IPS-20b (cell line): Measurements from ENCODE around the gene KCTD12.

Experiments used
- H3K27ac ChIP-seq: one replicate; pipeline ENCODE4 v1.5.1; 2013; ENCODE audit warnings: low read length
- H3K27me3 ChIP-seq: 2 replicates; pipeline ENCODE4 v1.6.1; 2013; ENCODE audit warnings: mild to moderate bottlenecking, low read length, inconsistent platforms; ENCODE audit not compliant: insufficient read depth
- H3K36me3 ChIP-seq: 2 replicates; pipeline ENCODE4 v1.6.1; 2013; ENCODE audit warnings: low read depth, mild to moderate bottlenecking, inconsistent platforms, low read length, moderate library complexity; ENCODE audit not compliant: insufficient read depth
- H3K4me1 ChIP-seq: 2 replicates; pipeline ENCODE4 v1.6.1; 2013; ENCODE audit warnings: mild to moderate bottlenecking, control low read depth, inconsistent platforms, low read length, moderate library complexity; ENCODE audit not compliant: insufficient read depth
- H3K4me3 ChIP-seq: 2 replicates; pipeline ENCODE4 v1.5.1; 2013; ENCODE audit warnings: mild to moderate bottlenecking, low read length, inconsistent platforms
- H3K9ac ChIP-seq: 2 replicates; pipeline ENCODE4 v1.6.1; 2013; ENCODE audit warnings: low read depth, mild to moderate bottlenecking, inconsistent platforms, low read length, moderate library complexity
- H3K9me3 ChIP-seq: 2 replicates; pipeline ENCODE4 v1.6.1; 2013; ENCODE audit warnings: mild to moderate bottlenecking, low read depth, low read length, inconsistent platforms; ENCODE audit not compliant: insufficient read depth

The KCTD12 gene

DNA sequence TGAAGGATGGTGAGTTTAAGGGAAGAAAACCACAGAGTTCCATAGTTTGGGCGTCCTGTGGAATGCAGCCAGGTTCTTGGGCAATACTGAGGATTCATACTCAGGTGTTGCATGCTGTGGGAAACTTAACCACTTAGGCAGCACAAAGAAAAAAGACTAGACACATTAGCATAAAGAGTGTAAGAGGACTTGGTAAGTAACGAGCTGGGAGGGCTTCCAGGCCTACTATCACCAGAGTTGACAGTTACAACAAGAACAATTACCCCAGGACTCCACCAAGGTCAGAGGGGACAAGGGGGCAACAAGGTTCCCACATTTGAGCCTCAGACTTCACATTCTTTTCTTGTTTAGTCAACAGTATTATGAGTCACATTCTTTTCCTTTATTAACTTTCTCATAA, 33.2 kb downstream of the KCTD12 start:
- Histone ChIP-seq H3K4me3 (no peak overlapping the region), H3K36me3 (no peaks in the 10 kb centered on the region), H3K27me3 (no peaks in the 10 kb centered on the region), H3K9ac (no peak overlapping the region), H3K27ac (no peak overlapping the region), H3K9me3 (no peaks in the 10 kb centered on the region), H3K4me1 (no peaks in the 10 kb centered on the region)

DNA sequence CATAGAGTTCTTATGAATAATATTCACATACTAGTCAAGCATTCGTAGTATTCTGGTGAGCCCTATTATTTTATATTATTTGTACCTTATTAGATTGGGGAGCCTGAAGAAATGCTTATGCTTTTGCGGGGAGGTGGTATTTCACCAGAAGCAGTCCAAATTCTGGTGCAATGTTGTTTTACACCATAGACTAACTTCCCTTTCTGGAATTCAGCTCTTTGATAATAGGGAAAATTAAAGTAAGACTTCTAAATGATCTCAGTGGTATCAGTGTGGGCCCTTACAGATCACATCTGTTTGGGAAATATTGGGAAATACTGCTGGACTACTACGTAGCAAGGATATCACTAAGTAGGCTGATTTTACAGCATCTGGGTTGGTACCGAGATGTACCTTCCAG, 34.2 kb downstream of the KCTD12 start:
- Histone ChIP-seq H3K36me3 (no peaks in the 10 kb centered on the region), H3K9ac (no peak overlapping the region), H3K27ac (no peak overlapping the region), H3K4me1 (no peaks in the 10 kb centered on the region), H3K4me3 (no peak overlapping the region), H3K9me3 (no peaks in the 10 kb centered on the region), H3K27me3 (no peaks in the 10 kb centered on the region)

DNA sequence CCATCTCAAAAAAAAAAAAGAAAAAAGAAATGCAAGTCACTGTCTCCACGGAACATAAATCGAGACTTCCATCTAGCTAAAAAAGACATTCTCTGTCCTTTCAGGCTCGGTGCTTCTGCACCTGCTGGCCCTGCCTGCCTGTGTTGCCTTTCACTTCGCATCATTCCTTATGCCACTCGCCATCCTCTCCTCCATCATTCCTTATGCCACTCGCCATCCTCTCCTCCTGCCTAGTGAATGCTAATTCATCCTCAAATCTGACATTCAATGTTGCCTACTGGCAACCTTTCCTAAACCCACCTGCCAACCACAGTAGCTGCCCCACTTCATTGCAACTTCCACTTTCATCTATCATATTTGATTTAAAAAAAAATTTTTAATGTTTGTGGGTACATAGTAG, 36.7 kb downstream of the KCTD12 start:
- H3K27ac ChIP-seq, result no peak overlapping the region

DNA sequence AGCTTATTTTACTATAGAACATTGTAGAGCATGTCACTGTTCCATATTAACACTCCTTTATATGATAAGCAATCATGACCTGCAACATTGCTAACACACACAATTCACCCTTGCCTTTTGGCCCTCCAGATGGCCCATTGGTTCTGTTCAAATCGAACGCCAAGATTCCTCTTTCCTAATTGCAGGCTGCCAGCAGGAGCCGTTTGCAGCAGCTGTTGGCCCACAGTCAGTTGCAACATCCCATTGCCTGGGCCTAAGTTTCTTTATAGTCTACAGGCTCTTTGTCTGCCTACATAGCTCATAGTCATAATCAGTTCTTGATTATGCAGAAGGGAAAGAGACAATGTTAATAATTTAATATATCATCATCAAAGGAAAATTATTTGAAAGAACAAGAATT, 37.6 kb downstream of the KCTD12 start:
- Histone ChIP-seq H3K36me3 (no peaks in the 10 kb centered on the region), H3K4me1 (no peaks in the 10 kb centered on the region), H3K9me3 (no peaks in the 10 kb centered on the region), H3K27me3 (no peaks in the 10 kb centered on the region), H3K27ac (no peak overlapping the region), H3K9ac (no peak overlapping the region), H3K4me3 (no peak overlapping the region)

More for the DNA sequence above, 36.7 kb downstream of the KCTD12 start:
- H3K4me1 ChIP-seq, result no peaks in the 10 kb centered on the region
- H3K9me3 ChIP-seq, result no peaks in the 10 kb centered on the region
- no peak overlapping the region for H3K4me3 ChIP-seq
- H3K9ac ChIP-seq, result no peak overlapping the region
- no peaks in the 10 kb centered on the region for H3K27me3 ChIP-seq
- H3K36me3 ChIP-seq, result no peaks in the 10 kb centered on the region

DNA sequence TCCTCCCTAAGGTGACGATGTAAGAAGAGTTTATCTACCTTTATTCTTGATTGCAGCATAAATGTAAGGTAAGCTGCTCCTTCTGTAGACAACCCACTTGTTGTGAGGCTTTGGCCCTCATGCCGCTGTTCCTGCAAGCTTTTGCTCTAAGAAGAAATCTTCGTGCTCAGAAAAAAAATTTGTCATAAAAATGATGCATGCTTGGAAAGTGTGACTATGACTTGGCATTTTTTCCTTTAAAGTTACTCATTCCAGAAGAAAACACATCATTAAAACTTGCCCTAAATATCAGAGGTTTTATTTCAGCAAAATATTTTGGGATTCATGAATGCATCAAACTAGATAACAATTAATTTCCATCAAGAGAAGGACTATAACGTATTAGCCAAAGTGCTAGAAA, 39.8 kb downstream of the KCTD12 start:
- no peak overlapping the region for H3K9ac ChIP-seq
- H3K36me3 ChIP-seq, result no peaks in the 10 kb centered on the region
- H3K27ac ChIP-seq, result no peak overlapping the region
- H3K4me1 ChIP-seq, result no peaks in the 10 kb centered on the region
- H3K9me3 ChIP-seq, result no peaks in the 10 kb centered on the region
- no peak overlapping the region for H3K4me3 ChIP-seq
- H3K27me3 ChIP-seq, result no peaks in the 10 kb centered on the region

DNA sequence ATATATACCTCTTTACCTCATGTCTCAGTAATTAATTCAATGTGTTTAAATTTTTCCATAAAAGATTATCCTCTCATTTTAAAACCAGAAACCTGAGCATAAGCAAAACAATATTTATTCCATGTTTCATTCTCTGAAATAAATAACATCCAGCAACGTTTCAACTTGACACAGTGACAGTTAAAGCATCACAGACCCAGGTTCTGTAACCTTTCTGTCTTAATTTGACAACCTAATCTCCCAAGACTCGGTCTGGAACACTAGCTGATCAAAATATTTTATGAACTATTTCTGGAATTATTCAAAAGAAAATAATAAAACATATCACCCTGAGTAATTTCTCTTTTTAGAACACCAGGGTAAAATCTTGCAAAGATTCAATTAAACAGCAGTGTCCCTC, 40.3 kb downstream of the KCTD12 start:
- Histone ChIP-seq H3K4me1 (no peaks in the 10 kb centered on the region), H3K4me3 (no peak overlapping the region), H3K27ac (no peak overlapping the region), H3K9me3 (no peaks in the 10 kb centered on the region), H3K36me3 (no peaks in the 10 kb centered on the region), H3K9ac (no peak overlapping the region), H3K27me3 (no peaks in the 10 kb centered on the region)

DNA sequence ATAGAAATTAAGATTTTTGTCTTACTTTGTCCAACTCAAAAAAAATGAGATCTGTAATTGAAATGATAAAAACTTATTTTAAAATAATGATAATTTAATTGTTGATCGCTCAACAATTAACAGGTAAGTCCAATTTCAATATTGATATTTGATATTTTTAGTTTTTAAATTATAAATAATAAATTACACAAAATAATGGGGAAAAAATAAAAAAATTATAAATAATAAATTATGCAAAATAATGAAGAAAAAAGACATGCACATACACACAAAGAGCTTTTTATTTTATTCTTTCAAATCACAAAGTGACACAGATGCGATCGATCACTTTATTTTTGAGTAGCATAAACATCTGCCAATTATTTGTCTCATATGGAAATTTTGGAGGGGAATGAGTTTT, 40.8 kb downstream of the KCTD12 start:
- Histone ChIP-seq H3K4me3 (no peak overlapping the region), H3K9me3 (no peaks in the 10 kb centered on the region), H3K36me3 (no peaks in the 10 kb centered on the region), H3K9ac (no peak overlapping the region), H3K4me1 (no peaks in the 10 kb centered on the region), H3K27ac (no peak overlapping the region), H3K27me3 (no peaks in the 10 kb centered on the region)

DNA sequence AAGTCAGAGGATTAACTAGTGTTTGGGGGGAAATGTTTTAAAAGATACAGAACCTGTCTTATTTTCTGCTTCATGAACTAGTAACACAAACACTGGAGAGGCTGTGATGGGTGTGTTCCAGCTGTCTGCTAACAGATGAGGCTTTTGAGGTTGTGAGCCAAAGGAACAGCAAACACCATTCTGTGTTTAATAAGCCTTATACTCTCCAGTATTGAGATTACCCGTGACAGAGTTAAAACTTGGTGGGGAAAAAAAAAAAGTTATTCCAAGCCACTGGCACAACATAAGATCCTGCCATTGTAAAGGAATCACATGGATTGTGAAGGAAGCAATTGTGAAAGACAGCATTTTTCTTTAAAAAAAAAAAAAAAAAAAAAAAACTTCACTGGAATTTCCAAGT, 48.4 kb downstream of the KCTD12 start:
- Histone ChIP-seq H3K4me1 (no peaks in the 10 kb centered on the region), H3K9ac (no peak overlapping the region), H3K9me3 (no peaks in the 10 kb centered on the region), H3K4me3 (no peak overlapping the region), H3K27me3 (no peaks in the 10 kb centered on the region), H3K36me3 (no peaks in the 10 kb centered on the region), H3K27ac (no peak overlapping the region)

DNA sequence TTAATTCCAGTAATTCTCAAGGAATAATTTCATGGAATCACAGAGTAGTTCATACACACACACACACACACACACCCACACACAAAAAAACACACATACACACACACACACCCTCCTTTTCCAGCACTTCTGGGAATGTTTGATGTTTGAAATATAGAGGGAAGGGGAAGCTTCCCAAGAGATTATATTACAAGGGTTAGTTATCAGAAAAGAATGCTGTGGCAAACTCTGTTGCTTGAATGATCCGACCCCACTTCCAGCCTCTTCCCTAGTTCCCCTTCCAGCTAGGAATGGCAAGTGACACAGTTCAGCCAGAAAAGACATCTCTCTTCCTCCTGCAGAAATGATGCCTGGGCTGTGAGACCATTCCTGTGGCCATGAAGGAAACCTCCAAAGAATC, 49.9 kb downstream of the KCTD12 start:
- no peak overlapping the region for H3K4me3 ChIP-seq

DNA sequence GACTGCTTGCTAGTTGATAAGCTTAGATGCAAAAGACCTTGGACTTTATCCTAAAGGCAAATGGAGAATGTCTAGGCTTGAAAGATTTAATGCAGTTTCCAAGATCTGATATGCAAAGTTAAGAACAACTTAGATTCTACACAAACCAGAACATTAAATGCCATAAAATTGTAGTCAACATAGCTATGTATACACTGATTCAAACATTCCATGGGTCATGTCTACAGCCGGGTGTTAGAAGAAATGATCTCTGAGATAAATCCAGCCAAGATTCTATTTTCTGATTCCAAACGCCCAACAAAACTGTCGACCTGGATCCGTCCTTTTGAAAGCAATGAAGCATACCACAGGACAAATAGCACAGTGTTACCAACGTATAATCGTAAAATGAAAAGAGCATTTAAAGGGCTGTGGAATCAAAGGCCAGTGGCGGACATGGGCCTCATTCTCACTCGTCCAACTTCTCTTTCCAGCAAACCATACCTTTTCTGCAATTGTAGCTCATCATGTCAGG, 52.7 kb downstream of the KCTD12 start:
- H3K27ac ChIP-seq, result no peak overlapping the region
- H3K9me3 ChIP-seq, result no peaks in the 10 kb centered on the region
- H3K4me1 ChIP-seq, result no peaks in the 10 kb centered on the region
- no peaks in the 10 kb centered on the region for H3K36me3 ChIP-seq
- H3K9ac ChIP-seq, result no peak overlapping the region
- no peak overlapping the region for H3K4me3 ChIP-seq
- no peaks in the 10 kb centered on the region for H3K27me3 ChIP-seq

More for the DNA sequence above, 49.9 kb downstream of the KCTD12 start:
- Histone ChIP-seq H3K36me3 (no peaks in the 10 kb centered on the region), H3K9ac (no peak overlapping the region), H3K9me3 (no peaks in the 10 kb centered on the region), H3K4me1 (no peaks in the 10 kb centered on the region), H3K27ac (no peak overlapping the region), H3K27me3 (no peaks in the 10 kb centered on the region)

DNA sequence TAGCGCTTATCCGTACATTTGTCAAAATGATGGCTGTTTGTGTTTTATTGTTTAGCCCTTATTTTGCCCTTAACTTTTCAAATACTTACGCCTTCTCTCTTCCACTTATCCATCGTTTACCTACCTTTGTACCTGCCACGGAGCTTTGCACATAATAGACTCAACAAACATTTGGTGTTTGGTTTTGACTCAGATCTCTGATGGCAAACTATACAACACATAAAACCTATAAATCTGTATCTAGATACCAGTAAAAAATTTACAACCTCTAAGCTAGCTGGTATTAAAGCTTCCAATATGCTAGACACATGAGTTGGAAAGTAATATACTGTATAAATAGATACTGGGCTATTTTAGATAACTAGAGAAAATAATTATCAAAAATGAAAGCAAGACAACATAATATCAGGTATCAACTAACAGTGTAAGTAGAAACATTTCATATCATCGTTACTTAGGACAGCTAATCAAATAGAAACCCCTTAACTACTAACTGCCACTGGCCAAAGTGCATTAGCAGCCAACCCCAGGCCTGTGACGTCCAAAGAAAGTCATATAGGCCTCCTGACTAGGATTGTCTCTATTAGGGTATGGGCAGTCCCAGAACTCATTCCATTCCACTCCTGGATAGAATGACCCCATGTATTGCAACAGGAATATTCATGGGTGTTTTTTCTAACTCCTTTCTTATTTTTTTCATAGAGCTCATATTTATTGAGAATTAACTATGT, 53.8 kb downstream of the KCTD12 start:
- H3K4me1 ChIP-seq, result no peaks in the 10 kb centered on the region
- no peak overlapping the region for H3K27ac ChIP-seq
- no peak overlapping the region for H3K9ac ChIP-seq
- H3K36me3 ChIP-seq, result no peaks in the 10 kb centered on the region
- H3K9me3 ChIP-seq, result no peaks in the 10 kb centered on the region
- no peaks in the 10 kb centered on the region for H3K27me3 ChIP-seq
- H3K4me3 ChIP-seq, result no peak overlapping the region

DNA sequence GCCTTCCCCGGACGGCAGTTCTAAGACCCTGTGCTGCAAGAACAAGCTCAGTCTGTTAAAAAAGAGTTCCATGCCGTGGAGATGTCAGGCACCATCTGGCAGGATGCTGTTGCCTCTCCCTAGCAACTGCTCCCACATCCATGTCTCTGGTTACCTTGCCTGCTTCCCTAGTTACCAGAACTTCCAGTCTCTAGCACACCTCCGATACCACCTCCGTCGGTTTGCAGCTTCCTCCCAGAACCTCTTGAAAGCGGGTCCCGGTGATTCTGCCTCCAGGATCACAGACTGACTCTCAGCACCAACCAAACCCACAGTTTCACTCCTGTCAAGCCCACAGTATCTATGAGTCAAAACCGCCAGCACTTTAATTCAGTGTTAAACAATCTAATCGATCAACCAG, 55.4 kb downstream of the KCTD12 start:
- H3K9me3 ChIP-seq, result no peaks in the 10 kb centered on the region
- H3K27me3 ChIP-seq, result no peaks in the 10 kb centered on the region
- no peak overlapping the region for H3K9ac ChIP-seq
- H3K4me1 ChIP-seq, result no peaks in the 10 kb centered on the region
- no peaks in the 10 kb centered on the region for H3K36me3 ChIP-seq
- H3K27ac ChIP-seq, result no peak overlapping the region
- no peak overlapping the region for H3K4me3 ChIP-seq
